HG02870 (cell line): ENCODE results near the gene RIBC2.
"Not testable (repeated sequence)": the region's sequence is repeated elsewhere in the genome, so short reads cannot be mapped to it uniquely, and the experiment has no call there.

Experiments used
- ATAC-seq: cut with Tn5 transposase; IDR thresholded peaks from one replicate; pipeline ENCODE4 v1.9.1; 2021; ENCODE audit warnings: mild to moderate bottlenecking, moderate library complexity; ENCODE audit not compliant: unreplicated experiment

Gene RIBC2, protein sequence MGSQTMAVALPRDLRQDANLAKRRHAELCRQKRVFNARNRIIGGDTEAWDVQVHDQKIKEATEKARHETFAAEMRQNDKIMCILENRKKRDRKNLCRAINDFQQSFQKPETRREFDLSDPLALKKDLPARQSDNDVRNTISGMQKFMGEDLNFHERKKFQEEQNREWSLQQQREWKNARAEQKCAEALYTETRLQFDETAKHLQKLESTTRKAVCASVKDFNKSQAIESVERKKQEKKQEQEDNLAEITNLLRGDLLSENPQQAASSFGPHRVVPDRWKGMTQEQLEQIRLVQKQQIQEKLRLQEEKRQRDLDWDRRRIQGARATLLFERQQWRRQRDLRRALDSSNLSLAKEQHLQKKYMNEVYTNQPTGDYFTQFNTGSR

DNA sequence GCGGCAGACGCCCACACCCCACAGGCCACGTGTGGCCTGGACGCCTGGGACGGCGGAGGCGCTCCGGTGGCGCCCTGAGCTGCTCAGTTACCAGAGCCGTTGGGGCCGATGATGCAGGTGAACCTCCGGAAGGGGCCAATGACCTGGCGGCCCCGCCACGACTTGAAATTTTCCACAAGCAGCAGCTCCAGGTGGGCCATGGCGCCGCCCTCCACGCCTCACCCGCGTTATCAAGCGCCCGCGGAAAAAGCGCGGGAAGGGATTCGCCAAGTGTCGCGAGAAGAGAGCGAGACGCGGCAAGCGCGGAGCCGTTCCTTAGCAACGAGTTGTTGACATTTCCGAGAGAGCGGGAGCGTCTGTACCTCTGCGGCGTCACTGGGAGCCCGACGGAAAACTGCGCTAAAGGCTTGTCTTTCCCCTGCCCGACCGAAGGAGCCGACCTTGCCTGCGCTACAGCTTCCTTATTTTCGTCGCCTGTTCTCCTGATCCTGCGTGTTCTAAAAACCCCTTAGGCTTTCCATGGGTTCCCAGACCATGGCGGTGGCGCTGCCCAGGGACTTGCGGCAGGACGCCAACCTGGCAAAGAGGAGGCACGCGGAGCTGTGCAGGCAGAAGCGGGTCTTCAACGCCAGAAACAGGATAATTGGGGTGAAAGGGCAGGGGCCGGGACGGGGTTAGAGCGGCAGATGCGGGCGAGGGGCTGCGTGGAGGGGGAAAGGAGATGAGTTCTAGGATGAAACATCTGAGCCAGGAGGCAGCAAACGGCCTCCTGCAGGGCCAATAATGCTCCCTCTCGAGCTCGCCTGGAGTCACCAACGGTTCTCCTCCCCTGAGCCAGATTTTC is at the start of gene RIBC2, which contains the start of gene SMC1B:
TSS of gene RIBC2 (plus strand) at position 326 of the 844 bp plus-strand sequence. CDS start at position 520, 194 bp downstream.
TSS of gene SMC1B (minus strand) at position 232 of the 844 bp plus-strand sequence. CDS start at position 200, 32 bp downstream.
- ATAC-seq = no peak

DNA sequence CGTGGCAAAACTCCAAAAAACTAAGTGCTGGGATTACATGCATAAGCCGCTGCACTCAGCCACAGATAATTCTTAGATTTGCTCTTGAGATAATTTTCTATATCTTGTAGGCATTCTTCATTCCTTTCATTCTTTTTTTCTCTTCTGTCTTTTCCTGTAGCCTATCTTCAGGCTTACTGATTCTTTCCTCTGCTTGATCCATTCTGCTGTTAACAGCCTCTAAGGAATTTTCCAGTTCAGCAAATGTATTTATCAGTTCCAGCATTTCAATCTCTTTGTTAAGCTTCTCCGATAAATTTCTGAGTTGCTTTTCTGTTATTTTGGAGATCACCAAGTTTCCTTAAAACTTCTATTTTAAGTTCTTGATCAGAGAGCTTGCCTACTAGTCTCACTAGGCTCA is 46.8 kb upstream of the RIBC2 start:
- no peak for ATAC-seq

DNA sequence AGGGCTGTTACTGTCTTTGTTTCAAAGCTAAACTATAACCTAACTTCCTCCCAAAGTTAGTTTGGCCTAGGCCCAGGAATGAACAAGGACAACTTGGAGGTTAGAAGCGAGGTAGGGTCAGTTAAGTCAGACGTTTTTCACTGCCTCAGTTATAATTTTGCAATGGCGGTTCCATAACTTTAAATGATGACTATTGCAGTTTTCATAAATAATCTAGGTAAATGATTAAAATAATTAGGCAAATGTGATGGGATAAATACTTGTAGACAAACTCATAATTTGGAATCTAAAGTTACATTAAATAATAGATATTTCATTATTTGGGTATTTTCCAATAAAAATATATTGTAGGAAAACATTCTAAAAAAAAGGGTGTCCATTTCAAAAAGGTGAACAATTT is 39.9 kb upstream of the RIBC2 start:
- ATAC-seq = not testable (repeated sequence)

DNA sequence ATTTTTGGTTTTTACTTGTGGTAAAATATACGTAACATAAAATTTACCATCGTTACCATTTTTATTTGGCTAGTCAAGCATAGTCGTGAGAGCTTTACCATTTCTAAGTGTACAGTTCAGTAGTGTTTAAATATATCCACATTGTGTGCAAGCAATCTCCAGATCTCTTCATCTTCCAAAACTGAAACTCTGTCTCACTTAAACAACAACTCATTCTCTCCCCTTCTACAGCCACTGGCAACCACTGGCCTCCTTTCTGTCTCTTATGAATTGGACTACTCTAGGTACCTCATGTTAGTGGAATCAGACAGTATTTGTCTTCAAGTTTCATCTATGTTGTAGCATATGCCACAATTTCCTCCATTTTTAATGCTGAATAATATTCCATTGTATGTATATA is 37.5 kb upstream of the RIBC2 start:
- ATAC-seq = no peak

DNA sequence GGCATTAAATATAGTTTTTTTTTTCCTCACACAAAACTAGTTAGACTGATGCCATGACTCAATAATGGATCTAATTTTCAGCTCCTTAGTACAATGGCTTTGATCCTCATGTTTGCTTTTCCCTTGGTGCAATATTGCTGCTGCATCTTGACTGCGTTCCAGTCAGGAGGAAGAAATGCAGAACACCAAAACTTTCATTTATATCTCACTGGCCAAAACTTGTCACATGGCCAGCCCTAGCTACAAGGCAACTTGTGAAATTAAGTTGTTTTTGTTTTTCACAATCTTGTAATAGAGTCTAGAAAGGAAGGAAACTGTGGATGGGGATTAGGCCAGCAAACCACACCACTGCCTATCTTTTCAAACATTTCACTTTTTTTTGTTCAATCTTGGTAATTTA is 36.8 kb upstream of the RIBC2 start:
- no peak for ATAC-seq

DNA sequence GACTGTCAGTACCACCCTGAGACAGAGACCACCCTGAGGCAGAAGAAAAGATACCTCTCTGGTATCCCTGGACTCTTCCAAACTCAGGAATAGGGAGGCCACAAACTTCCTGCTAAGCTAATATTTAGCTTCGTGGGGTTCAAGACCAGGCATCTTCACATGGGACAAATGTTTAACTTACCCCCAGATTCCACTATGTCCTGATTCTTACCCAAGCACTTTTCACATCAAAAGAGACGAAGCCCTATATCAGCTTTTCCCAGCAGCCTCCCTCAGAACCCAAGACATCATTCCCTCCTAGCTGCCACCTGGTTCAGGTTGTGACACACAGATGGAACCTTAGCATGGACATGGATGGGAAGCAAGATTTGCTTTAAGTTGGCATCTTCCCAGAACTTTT is 32.1 kb upstream of the RIBC2 start:
- ATAC-seq = no peak

DNA sequence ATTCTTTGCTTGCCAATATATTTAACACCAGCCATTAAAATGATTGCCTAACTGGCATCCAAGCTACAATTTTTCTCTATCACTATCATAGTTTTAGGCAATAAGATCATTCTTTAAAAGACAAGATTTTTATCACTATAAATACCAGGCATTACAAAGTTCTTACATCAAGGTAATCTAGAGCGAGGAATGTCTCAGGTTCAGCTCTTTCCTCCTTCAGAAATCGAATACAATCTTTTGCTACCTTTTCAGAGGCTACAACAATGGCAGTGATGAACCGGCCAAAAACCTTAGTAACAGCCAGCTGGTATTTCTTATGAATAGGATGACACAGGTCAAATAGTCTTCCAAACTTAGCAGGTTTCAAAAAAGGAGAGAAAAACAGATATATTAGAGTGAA is 23.9 kb upstream of the RIBC2 start:
- no peak for ATAC-seq

DNA sequence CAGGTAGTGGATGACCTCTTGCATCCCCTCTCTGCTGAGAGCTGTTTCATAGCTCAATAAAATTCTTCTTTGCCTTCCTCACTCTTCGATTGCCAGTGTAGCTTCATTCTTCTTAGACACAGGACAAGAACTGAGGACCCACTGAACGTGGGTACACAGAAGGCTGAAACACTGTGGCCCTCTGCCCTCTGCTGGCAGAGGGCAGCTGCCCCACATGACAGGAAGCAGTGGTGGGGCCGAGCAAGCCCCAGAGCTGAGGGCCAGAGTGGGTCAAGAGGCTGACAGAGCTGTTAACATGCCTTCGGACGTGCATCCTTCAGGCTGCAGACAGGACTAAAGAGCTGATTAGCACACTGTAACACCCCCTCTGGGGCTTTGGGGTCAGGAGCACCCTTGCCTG is 15.7 kb upstream of the RIBC2 start:
- ATAC-seq = no peak

DNA sequence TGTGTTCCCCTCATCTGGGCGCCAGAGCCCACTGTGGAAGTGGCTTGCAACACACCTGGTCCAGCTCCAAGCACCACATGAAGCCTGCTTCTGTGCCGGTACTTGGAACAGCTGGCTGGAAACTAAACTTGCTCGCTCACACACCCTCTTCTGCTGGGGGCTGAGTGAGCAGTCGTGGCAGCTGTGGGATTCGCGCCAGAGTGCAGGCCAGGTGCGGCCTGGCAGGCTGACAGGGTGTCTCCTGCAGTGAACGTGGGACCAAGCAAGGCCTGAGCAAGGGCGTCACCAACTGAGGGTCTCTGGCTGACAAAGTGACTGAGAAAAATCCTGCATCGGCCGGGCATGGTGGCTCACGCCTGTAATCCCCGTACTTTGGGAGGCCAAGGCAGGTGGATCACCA is 15.3 kb upstream of the RIBC2 start:
- ATAC-seq = no peak

DNA sequence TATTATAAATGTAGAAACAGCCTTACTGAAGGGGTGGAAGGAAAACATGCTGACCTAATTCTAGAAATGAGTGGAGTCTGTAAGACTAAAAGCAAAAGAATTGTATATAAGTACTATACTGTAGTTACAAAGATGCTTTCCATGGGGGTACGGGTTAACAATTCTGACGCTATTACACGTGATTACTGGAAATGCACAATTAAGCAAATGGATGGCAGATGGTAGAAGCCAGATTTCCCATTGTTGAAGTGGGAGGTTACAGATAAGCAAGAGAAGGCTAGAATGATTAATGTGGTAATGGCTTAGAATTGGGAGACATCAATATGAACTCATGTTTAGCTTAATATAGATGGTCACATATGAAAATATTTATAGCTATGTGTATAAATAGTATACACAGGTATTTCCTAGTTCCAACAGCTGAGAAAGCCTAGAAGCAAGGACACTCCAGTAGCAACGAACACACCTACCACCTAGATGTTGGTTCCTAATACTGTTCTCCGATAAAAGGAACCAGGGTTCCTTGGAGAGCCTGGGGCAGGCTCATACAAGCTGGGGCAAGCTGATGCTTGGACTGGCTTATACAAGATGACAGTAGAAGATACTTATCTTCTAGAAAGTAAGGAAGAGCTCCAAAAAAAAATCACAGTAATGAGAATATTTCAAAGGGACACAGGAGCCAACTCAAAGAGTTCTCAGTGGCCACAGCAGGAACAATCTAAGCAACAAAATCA is 13.6 kb upstream of the RIBC2 start:
- no peak for ATAC-seq

DNA sequence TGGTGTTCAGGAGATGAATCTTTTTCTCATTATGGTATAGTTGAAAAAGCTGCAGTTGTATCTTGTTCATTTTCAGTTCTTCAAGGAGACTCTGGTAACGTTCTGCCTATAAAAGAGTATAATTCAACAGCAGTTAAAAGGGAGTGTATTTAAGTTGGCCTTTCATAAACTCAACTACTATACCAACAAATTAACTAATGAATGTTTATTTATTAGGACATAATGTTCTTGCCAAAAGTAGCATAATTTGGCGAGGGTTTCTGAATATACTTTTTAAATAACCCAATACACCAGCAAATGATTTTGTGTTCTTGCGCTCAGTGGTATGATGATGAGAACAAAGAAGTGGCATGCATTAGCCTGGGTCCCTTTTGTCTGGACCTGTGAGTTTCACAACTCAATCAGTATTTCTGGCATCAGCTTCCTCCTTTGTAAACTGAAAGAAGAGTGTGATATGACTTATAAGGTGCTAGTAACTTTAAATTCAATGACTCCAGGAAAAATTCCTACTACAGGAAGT is 11.0 kb upstream of the RIBC2 start:
- ATAC-seq = no peak

DNA sequence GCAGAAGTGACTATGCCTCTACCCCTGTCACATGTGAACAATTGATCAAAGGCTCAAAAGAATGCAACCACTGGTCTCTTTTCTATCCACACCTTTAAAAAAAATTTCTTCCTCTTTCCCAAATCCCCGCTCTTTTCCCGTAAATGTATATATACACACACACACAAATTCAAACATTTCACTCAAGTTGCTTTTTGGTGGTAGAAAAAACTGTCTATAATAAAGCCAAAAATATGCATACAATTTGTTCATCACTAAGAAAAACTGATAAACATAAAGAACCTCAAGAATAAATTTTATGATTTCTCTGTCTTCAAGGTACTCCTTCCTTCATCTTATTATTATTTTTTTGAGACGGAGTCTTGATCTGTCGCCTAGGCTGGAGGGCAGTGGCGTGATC is 5.7 kb upstream of the RIBC2 start:
- ATAC-seq = no peak

DNA sequence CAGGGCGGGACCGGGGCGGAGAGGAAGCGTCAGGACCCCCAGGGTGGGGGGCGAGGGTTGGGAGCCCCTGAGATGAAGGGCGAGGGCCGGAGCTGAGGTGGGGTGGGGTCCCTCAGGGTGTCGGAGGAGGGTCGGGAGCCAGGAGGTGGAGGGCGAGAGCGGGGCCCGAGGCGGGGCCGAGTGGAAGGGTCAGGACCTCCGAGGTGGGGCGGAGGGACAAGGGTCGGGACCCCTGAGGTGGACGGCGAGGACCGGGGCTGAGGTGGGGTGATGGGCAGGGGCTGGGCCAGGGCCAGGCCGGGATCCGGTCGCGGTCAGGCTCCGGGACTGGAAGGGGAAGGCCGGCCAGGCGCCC is 503 bp upstream of the RIBC2 start:
- ATAC-seq = no peak

DNA sequence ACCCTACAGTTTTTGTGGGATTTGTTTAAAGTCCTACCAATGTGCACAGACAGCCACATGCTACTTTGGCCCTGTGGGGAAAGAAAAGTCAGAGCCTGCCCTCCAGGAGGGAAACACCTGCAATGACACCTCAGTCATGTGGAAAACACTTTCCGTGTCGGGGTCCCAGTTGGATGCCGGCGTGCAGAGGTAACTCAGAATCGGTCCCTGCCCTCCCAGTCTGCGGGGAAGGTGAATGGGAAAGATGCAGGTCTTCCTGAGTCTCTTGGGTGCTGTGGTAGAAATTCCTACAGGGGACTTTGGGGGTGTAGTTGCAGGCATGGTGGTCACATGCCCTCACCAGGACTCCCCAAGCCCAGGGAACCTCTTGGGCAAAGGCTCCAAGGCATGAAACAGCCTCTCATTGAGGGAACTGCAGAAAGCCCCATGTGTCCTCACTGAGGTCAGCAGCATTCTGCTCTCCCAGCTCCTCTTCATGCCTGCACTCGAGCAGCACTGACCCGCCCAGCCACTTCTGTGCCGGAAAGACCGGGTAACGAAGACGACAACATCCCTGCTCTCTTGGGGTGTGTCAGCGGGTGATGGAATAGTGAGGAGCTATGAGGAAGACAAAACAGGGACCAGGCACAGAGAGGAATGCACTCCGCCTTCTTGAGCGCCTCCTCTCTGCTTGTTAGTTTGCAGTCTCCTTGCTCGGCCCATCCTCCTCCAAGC is 4.7 kb downstream of the RIBC2 start:
- ATAC-seq = no peak

DNA sequence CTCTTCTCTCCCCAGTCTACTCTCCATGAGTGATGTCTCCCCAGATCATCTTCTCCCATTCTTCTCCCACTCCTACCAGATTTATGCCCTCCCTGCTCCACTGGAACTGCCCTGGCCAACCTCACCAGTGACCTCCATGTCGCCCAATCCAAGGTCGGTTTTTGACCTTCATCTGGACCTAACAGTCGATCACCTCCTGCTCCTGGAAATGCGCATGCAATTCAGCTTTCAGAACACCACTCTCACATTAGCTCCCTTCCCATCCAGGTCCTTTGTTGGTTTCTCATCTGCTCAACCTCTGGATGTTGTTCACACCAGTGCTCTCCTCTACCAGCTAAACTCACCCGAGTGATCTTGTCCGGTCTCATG is 5.3 kb downstream of the RIBC2 start:
- ATAC-seq = no peak

DNA sequence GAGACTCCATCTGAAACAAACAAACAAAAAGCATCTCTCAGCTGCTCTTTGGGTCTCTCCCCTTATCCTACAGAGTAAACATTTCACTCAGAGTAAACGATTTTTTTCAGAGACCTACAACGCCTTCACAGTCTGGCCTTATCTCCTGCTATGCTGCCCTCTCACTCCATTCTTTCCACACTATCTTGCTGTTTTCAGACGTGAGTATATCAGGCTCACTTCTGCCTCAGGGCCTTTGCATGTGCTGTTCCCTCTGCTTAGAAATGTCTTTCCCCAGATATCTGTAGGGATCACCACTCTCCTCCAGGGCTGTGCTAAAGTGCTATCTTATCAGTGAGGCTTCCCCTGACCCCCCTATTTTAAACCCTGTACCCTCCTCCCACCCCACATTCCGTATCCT is 6.5 kb downstream of the RIBC2 start:
- no peak for ATAC-seq

DNA sequence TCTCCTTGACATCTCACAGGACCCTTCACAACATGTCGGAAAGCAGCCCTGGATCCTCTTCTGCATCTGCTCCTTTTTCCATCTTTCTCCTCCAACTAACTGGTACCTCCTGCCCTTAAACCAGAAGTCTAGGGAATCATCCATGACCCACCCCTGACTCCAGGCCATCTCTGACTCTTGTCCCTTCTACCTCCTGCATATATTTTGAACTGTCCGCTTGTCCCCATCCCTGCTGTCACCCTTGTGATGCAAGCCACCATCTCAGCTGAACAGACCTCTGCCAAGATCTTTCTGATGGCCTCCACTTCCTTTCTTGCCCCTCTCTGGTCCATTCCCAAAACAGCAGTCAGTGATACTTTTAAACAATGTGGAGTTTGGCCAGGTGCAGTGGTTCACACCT is 7.0 kb downstream of the RIBC2 start:
- ATAC-seq = no peak

DNA sequence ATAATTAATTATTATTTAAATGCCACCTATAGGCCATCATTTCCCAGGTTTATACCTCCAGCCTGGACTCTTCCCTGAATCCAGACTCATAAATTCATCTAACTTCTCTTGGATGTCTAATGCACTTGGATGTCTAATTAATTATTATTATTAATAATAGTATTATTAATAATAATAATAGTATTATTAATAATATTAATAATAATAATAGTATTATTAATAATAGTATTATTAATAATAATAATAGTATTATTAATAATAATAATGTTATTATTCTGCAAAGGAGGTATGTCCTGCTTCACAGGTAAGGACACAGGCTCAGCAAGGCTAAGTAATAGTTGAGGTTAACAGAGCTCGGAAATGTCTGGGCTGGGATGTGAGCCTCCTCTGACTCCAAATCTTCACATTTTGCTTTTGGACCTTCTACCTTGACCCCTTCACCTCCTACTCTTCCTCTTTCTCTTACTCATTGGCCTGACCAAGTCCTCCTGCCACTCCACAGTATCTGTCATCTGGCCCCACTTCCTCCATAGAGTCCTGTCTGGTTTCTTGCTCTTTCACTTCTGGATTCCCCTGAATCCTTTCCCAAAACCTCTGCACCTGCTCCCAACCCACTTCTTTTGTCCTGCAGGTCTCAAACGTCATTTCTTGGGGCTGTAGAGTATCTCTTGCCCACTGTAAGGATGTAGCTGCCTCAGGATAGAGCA is 8.0 kb downstream of the RIBC2 start:
- ATAC-seq = no peak

DNA sequence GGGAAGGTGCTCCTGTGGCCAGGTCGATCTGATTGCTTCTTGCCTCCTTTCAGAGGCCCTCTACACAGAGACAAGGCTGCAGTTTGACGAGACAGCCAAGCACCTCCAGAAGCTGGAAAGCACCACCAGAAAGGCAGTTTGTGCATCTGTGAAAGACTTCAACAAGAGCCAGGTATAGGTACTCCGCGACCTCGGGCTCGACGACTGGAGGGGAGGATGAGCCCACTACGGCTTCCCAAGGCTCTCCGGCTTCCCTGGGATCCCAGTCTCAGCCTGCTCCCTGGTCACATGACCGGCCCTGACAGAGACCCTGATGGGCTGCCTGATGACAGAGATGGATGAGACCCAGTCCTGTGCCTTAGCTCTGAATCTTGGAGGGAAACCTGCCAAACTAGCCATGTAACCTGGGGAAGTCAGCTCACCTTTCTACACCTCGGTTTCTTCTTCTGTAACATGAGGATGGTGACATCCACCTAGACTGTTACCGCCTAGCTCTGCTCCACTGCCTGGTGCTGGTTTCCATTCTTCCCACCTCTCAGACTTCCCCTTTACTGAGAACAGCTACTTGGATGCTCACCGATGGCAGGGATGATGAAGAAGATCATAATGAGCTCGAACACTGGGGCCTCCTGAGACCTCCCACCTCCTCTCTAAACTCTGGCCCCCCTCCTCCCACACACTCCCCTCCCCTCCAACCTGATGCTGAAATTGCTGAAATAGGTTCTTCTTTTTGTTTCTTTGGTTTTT is 8.9 kb downstream of the RIBC2 start:
- ATAC-seq = no peak
